D721Med (cell line): ENCODE results near the gene SULT1E1.

Experiments
- DNase-seq: peaks from one replicate; pipeline ENCODE4 v3.0.0; 2011; ENCODE audit warnings: low spot score; ENCODE audit not compliant: insufficient read length
- FAIRE-seq: peaks from 2 replicates; lab custom pipeline; 2011; peaks lifted over from hg19 to GRCh38; lab: Jason Lieb, UNC
- CTCF ChIP-seq: IDR thresholded peaks from 2 replicates; pipeline ENCODE4 v1.5.1; 2012; ENCODE audit warnings: mild to moderate bottlenecking, control low read depth; ENCODE audit not compliant: insufficient read depth; ENCODE audit errors: missing control alignments

The SULT1E1 gene, protein sequence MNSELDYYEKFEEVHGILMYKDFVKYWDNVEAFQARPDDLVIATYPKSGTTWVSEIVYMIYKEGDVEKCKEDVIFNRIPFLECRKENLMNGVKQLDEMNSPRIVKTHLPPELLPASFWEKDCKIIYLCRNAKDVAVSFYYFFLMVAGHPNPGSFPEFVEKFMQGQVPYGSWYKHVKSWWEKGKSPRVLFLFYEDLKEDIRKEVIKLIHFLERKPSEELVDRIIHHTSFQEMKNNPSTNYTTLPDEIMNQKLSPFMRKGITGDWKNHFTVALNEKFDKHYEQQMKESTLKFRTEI

GRCh38 chr4:69860052-69860451, at the start of gene SULT1E1:
TSS of gene SULT1E1 (minus strand) at chr4:69860145. CDS start at chr4:69857644, 2,501 bp downstream.
- TF ChIP-seq CTCF, result no peak
- no peak for DNase-seq
- FAIRE-seq, result no peak

- FAIRE-seq (no peak), DNase-seq (no peak)
- TF ChIP-seq CTCF, result no peak
Measured at GRCh38 chr4:69909195-69909594, 49.2 kb upstream of the SULT1E1 start.

- no peak for DNase-seq
- FAIRE-seq, result no peak
- no peak for TF ChIP-seq CTCF
Measured at GRCh38 chr4:69907151-69907550, 47.2 kb upstream of the SULT1E1 start.

GRCh38 chr4:69896530-69897116, 36.7 kb upstream of the SULT1E1 start:
- DNase-seq, result no peak
- TF ChIP-seq CTCF, result peak; percentile 44
- FAIRE-seq, result peak; percentile 60

- no peak for TF ChIP-seq CTCF
- no peak for FAIRE-seq
- DNase-seq, result no peak
Measured at GRCh38 chr4:69894721-69895120, 34.8 kb upstream of the SULT1E1 start.

DNA sequence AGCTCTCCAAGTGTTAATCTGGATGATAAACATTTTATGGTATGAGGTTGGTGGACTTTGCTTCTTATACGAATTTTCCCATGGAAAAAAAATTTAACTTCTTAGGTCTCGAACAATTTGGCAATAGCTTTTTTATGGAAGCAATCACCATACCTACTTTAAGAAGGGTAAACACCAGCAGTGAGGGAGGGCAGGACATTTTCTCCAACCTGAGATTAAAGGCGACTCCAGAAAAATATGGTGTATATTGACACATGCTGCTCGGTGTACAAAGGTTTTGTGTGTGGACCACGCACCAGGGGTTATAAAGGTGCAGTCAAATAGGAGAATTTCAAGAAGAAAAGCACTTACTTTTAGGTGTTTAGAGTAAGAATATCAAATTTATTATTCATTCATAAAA, 34.2 kb upstream of the SULT1E1 start:
- no peak for FAIRE-seq
- no peak for TF ChIP-seq CTCF

DNA sequence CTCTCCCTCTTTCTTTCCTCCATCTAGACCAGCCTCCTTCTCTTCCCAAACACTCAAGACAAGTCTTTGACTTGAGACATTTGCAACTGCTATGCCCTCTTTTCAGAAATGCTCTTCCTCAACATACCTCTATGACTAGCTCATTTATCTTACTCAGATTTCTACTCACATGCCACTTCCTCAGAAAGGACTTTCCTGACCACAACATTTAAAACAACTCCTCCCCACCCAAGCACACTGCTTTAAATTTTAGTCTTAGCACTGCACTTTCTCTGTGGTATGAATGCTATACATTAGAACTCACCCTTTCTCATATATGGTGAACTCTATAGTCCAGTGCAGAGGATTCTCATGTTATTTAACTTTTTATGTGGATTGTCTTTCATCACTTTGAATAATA, 28.4 kb upstream of the SULT1E1 start:
- TF ChIP-seq CTCF, result no peak
- DNase-seq, result no peak
- no peak for FAIRE-seq

More for the DNA sequence above, 34.2 kb upstream of the SULT1E1 start:
- no peak for DNase-seq
